HCT116 (cell line): ENCODE data around the gene KCNIP3.
"Not testable (repeated sequence)": the region's sequence is repeated elsewhere in the genome, so short reads cannot be mapped to it uniquely, and the experiment has no call there.

Source experiments
- EZH2 ChIP-seq: fragments of 200-600 bp; sonication (generic); IDR thresholded peaks from 2 replicates; pipeline ENCODE4 v1.6.1; 2017; ENCODE audit warnings: antibody characterized with exemption, mixed run types
- EZH2phosphoT487 ChIP-seq: fragments of 200-600 bp; IDR thresholded peaks from 2 replicates; pipeline ENCODE4 v1.6.1; 2018; ENCODE audit warnings: antibody characterized with exemption, borderline replicate concordance
- POLR2A ChIP-seq: IDR thresholded peaks from 2 replicates; pipeline ENCODE4 v1.7.0; 2011; ENCODE audit warnings: borderline replicate concordance; ENCODE audit not compliant: insufficient read depth, insufficient read length; ENCODE audit errors: extremely low read depth
- POLR2AphosphoS5 ChIP-seq: IDR thresholded peaks from 2 replicates; pipeline ENCODE4 v1.6.1; 2011; ENCODE audit warnings: mild to moderate bottlenecking, low read depth, low read length, moderate library complexity
- TCF7L2 ChIP-seq: IDR thresholded peaks from 2 replicates; pipeline ENCODE4 v1.7.0; 2011; ENCODE audit warnings: borderline replicate concordance, inconsistent platforms; ENCODE audit not compliant: insufficient read depth, insufficient read length; ENCODE audit errors: extremely low read depth
- TF ChIP-seq, protein P1 (sequence below), 3 experiments: fragments of 200-600 bp in 1 of 3; sonication (generic) in 1 of 3; IDR thresholded peaks in 2 of 3; conservative IDR thresholded peaks in 1 of 3; 2 replicates each; pipeline ENCODE4 v1.5.1; 2012 to 2017; ENCODE audit warnings: low read depth in 2 of 3, low read length in 2 of 3, antibody characterized with exemption in 1 of 3, borderline replicate concordance in 1 of 3, control low read depth in 1 of 3, mild to moderate bottlenecking in 1 of 3, mixed read lengths in 1 of 3, mixed run types in 1 of 3, moderate library complexity in 1 of 3; ENCODE audit not compliant: insufficient read depth in 1 of 3
- TF ChIP-seq, protein P2 (sequence below): IDR thresholded peaks from 2 replicates; pipeline ENCODE4 v1.6.1; 2012; ENCODE audit warnings: low read depth

DNA sequence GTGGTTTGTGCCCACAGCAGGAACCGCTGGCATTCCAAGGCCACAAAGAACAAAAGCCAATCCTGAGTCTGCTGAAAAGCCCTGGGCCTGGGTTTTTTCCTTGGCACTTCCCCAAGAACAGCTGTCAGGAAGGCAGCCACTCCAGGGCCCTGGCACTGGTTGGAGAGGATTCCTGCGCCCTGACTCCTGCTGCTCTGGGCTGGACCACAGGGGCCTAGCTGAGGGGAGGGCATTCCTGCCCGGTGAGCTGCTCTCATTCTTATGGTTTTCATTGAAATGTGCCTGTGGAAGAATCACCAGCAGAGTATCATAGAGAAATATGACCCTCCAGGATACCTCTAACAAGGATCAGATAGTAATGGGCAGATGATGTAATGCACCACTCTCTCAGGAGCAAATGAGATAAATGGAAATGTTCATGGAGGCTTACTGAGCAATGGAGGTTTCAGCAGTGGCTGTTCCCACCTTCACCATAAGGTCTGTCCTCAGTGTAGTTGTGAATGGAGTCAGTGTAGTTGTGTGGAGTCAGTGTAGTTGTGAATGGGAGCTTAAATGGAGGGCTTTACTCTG, 137.4 kb downstream of the KCNIP3 start:
- TF ChIP-seq, protein P1, sequence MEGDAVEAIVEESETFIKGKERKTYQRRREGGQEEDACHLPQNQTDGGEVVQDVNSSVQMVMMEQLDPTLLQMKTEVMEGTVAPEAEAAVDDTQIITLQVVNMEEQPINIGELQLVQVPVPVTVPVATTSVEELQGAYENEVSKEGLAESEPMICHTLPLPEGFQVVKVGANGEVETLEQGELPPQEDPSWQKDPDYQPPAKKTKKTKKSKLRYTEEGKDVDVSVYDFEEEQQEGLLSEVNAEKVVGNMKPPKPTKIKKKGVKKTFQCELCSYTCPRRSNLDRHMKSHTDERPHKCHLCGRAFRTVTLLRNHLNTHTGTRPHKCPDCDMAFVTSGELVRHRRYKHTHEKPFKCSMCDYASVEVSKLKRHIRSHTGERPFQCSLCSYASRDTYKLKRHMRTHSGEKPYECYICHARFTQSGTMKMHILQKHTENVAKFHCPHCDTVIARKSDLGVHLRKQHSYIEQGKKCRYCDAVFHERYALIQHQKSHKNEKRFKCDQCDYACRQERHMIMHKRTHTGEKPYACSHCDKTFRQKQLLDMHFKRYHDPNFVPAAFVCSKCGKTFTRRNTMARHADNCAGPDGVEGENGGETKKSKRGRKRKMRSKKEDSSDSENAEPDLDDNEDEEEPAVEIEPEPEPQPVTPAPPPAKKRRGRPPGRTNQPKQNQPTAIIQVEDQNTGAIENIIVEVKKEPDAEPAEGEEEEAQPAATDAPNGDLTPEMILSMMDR (IDR thresholded peaks at IDR 0.05 in 2 of 3, conservative IDR thresholded peaks at IDR 0.05 in 1 of 3; ENCODE audit: borderline replicate concordance in 1 of 3, insufficient read depth in 1 of 3, low read depth in 2 of 3, low read length in 2 of 3), result not testable (repeated sequence)
- not testable (repeated sequence) for TF ChIP-seq POLR2A, TCF7L2, EZH2phosphoT487, POLR2AphosphoS5, EZH2
- TF ChIP-seq, protein P2, sequence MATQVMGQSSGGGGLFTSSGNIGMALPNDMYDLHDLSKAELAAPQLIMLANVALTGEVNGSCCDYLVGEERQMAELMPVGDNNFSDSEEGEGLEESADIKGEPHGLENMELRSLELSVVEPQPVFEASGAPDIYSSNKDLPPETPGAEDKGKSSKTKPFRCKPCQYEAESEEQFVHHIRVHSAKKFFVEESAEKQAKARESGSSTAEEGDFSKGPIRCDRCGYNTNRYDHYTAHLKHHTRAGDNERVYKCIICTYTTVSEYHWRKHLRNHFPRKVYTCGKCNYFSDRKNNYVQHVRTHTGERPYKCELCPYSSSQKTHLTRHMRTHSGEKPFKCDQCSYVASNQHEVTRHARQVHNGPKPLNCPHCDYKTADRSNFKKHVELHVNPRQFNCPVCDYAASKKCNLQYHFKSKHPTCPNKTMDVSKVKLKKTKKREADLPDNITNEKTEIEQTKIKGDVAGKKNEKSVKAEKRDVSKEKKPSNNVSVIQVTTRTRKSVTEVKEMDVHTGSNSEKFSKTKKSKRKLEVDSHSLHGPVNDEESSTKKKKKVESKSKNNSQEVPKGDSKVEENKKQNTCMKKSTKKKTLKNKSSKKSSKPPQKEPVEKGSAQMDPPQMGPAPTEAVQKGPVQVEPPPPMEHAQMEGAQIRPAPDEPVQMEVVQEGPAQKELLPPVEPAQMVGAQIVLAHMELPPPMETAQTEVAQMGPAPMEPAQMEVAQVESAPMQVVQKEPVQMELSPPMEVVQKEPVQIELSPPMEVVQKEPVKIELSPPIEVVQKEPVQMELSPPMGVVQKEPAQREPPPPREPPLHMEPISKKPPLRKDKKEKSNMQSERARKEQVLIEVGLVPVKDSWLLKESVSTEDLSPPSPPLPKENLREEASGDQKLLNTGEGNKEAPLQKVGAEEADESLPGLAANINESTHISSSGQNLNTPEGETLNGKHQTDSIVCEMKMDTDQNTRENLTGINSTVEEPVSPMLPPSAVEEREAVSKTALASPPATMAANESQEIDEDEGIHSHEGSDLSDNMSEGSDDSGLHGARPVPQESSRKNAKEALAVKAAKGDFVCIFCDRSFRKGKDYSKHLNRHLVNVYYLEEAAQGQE, result not testable (repeated sequence)
